Measurements from ENCODE around the gene ARID5B.

- TF ChIP-seq, protein P1, sequence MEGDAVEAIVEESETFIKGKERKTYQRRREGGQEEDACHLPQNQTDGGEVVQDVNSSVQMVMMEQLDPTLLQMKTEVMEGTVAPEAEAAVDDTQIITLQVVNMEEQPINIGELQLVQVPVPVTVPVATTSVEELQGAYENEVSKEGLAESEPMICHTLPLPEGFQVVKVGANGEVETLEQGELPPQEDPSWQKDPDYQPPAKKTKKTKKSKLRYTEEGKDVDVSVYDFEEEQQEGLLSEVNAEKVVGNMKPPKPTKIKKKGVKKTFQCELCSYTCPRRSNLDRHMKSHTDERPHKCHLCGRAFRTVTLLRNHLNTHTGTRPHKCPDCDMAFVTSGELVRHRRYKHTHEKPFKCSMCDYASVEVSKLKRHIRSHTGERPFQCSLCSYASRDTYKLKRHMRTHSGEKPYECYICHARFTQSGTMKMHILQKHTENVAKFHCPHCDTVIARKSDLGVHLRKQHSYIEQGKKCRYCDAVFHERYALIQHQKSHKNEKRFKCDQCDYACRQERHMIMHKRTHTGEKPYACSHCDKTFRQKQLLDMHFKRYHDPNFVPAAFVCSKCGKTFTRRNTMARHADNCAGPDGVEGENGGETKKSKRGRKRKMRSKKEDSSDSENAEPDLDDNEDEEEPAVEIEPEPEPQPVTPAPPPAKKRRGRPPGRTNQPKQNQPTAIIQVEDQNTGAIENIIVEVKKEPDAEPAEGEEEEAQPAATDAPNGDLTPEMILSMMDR (conservative IDR thresholded peaks at IDR 0.05 in 1 of 2, IDR thresholded peaks at IDR 0.05 in 1 of 2; ENCODE audit: extremely low read depth in 1 of 2, insufficient read depth in 1 of 2, low read depth in 1 of 2, low read length in 2 of 2): peak; percentile 85 to 86
- no peak for TF ChIP-seq EZH2 (IDR thresholded peaks at IDR 0.05; ENCODE audit: borderline replicate concordance, low read length)
These were observed 137.2 kb downstream of the ARID5B start for GRCh38 chr10:62038609-62039190.

All from mammary epithelial cell (primary cell).